PFSK-1 (cell line): ENCODE measurements around the gene NRBP1.

Experiments
- POLR2AphosphoS5 ChIP-seq: IDR thresholded peaks from 2 replicates; pipeline ENCODE4 v1.6.1; 2012; ENCODE audit warnings: low read depth, mild to moderate bottlenecking, control low read depth, low read length, moderate library complexity
- TAF1 ChIP-seq: IDR thresholded peaks from 2 replicates; pipeline ENCODE4 v1.6.1; 2012; ENCODE audit warnings: low read length, control low read depth, borderline replicate concordance; ENCODE audit not compliant: insufficient read depth

GRCh38 chr2:27428213-27428977 is at the start of gene NRBP1:
- TF ChIP-seq POLR2AphosphoS5 (peak; percentile 86), TAF1 (peak; percentile 56; the same call in 1 of the 2 replicates)
